Peyer's patch (tissue), 4 donors: ENCODE data around the gene TMEM150B.
A peak's percentile ranks its signal among the peaks of the same experiment; 100 is the strongest.

Experiments
- CTCF ChIP-seq, 6 experiments: fragments of 450-650 bp in 4 of 6; fragments of 200-600 bp in 2 of 6; sonication (generic) in 1 of 6; IDR thresholded peaks; one replicate each; pipeline ENCODE4 v1.5.1; 2017 to 2019; ENCODE audit warnings: antibody characterized with exemption in 6 of 6, mild to moderate bottlenecking in 3 of 6, moderate library complexity in 1 of 6
- POLR2A ChIP-seq, 2 donors: fragments of 450-650 bp; IDR thresholded peaks; one replicate each; pipeline ENCODE4 v1.5.1; 2017; ENCODE audit warnings: antibody characterized with exemption in 2 of 2, mild to moderate bottlenecking in 2 of 2, moderate library complexity in 2 of 2

DNA sequence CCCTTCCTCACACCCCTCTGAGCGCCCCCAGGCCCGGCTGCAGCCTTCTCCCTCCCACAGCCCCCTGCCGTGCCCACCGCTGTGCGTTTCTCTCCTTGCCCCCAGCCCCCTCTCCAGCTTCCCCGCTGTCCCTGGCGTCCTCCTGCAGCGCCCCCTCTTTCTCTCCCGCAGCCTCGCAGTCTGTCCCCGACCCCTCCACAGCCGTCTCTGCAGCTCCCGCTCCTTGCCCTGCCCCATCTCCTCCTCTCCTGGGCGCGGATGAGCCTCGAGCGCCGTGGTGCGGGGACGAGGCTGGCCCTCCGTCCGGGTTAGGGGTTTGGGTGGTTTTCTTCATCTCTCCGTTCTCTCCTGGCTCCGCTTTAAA, 15.6 kb upstream of the TMEM150B start:
- no peak for TF ChIP-seq POLR2A (IDR thresholded peaks at IDR 0.05)
- TF ChIP-seq CTCF (IDR thresholded peaks at IDR 0.05), result peak in 2 of 6 experiments; percentile 7 to 20
